HG02885 (cell line): Measurements from ENCODE around the gene TBC1D22A.

Experiments used
- ATAC-seq: cut with Tn5 transposase; IDR thresholded peaks from one replicate; pipeline ENCODE4 v1.9.1; 2021; ENCODE audit warnings: mild to moderate bottlenecking; ENCODE audit not compliant: unreplicated experiment, poor library complexity

The TBC1D22A gene

DNA sequence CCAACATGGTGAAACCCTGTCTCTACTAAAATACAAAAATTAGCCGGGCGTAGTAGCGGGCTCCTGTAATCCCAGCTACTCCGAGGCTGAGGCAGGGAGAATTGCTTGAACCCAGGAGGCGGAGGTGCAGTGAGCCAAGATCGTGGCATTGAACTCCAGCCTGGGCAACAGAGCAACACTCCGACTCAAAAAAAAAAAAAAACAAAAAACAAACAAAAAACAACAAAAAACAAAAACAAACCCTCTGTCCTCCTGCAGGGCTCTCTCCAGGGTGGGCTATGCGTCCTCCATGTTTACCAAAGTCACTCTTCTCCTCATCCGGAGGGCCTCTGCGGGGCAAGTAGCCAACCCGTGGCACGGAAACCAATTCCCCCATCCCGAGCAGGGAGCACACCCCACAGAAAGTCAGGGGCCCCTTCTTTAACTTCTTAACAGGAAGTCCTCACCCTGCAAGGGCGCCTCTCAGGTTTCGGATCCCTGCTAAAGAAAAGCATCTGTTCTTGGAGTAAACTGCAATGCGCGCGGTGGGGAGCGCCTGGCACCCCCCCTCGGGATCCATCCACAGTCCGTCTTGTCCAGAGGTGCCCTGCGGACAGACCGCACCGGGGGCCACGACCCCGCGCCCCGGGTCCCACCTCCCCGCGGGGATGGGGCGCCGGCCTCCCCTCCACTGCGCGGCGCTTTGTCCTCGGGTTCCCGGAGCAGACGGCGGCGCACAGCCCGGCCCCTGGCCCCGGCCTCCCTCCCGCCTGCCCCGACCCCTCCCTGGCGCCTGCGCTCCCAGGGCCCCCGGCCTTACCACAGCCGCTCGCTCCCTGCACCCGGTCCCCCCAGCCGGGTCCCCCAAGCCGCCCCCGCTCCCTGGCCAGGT is 25.1 kb upstream of the TBC1D22A start:
- ATAC-seq = peak; percentile 38

DNA sequence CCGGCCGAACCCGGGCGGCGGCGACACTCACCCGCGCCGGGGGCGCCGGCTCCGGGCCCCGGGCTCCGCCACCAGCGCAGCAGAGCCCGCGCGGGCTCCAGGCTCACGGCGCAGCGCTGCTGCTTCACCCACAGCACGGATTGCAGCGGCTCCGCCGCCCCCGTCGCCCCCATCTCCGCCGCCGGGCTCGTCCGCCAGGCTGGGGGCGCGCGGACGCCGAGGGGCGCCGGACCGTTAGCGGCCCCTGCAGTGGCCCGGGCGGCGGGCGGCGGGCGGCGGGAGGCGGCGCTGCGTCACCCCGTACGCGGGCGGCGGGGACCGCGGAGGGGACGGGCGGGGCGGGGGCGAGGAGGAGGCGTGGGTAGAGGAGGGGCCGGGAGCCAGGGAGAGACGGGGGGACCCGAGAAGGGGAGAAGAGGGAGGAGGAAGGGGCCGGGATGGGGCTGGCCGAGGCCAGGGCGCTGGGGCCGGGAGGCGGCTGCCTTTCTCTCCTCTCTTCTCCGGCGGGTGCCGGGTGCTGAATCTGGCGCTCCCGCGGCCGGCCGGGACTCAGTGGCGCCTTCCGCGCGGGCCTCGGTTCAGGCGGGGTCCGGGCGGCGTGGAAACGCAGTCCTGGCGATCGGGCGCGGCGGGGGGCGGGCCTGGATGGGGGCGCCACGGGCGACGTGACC is 24.3 kb upstream of the TBC1D22A start, which contains the start of gene CERK:
TSS of gene CERK (minus strand) at position 277 of the 671 bp plus-strand sequence. CDS start at position 173, 104 bp downstream.
- ATAC-seq = peak; percentile 57

DNA sequence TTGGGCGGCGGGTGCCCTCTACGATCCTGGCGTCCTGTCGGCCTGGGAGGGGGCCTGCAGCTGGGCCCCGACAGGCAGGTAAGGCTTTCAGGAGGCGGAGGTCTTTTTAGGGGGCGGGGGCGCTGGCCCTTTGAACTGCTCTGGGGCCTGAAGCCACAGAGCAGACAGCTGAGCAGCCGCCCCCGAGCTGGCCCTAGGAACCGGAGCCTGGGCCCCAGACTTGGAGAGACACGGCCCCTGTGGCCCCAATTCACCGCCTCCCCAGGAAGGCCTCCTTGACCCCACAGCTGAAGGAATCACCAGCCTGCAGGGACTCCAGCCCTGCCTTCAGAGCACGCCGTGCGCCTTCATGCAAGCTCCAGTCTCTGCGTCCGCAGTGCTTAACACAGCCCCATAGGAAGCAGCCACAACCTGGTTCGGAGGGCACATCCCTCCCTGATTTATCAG is 23.8 kb upstream of the TBC1D22A start:
- no peak for ATAC-seq

- ATAC-seq = no peak
Observed at GRCh38 chr22:46739094-46739870, 23.2 kb upstream of the TBC1D22A start.

- ATAC-seq = no peak
Observed at GRCh38 chr22:46740910-46741780, 21.3 kb upstream of the TBC1D22A start.

DNA sequence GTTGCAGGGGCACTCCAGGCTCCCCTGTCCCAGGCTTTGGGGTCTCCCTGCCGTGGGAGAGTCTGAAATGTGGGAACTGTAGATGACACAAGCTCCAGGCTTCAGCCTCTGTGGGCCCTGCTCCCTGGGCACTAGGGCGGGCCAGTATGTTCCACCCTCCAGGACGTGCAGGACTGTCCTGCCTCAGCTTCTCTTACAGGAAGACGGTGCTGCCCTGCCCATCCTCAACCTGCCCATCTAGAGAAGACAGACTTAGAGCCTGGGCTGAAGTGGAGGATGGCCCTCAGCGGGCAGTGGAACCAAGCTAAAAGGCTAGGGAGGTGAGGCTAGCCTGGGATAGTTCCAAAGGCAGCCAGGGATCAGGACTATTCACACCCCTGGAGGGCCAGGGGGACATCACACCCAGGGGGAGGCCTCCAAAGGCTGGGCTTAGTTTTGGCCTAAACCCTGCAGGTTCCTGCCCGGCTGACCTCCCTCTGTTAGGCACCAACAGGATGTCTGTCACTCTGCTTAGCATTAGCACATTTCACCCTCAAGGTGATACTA is 20.4 kb upstream of the TBC1D22A start:
- no peak for ATAC-seq

GRCh38 chr22:46742576-46743221 is 19.8 kb upstream of the TBC1D22A start:
- ATAC-seq = no peak

DNA sequence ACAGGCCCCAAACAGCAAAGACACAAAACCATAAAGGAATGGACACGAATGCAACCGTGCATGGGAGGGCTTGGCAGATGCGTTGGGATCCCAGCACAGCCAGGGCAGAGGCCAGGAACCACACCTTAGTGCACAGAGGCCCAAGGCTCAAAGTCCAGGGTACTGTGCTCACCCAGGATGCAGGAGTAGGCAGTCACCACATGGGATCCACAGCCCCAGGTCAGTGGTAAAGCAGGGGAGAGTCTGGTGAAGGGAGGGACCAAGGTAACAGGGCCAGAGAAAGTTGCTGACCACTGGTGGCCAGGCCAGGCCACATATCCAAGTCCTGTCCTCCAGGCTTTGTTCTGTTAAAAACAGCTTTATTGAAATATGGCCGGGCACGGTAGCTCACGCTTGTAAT is 17.9 kb upstream of the TBC1D22A start:
- no peak for ATAC-seq

- ATAC-seq = no peak
Observed at GRCh38 chr22:46746192-46746591, 16.3 kb upstream of the TBC1D22A start.

GRCh38 chr22:46746620-46747019 is 15.8 kb upstream of the TBC1D22A start:
- no peak for ATAC-seq

- ATAC-seq = no peak
Observed at GRCh38 chr22:46747646-46748045, 14.8 kb upstream of the TBC1D22A start.

DNA sequence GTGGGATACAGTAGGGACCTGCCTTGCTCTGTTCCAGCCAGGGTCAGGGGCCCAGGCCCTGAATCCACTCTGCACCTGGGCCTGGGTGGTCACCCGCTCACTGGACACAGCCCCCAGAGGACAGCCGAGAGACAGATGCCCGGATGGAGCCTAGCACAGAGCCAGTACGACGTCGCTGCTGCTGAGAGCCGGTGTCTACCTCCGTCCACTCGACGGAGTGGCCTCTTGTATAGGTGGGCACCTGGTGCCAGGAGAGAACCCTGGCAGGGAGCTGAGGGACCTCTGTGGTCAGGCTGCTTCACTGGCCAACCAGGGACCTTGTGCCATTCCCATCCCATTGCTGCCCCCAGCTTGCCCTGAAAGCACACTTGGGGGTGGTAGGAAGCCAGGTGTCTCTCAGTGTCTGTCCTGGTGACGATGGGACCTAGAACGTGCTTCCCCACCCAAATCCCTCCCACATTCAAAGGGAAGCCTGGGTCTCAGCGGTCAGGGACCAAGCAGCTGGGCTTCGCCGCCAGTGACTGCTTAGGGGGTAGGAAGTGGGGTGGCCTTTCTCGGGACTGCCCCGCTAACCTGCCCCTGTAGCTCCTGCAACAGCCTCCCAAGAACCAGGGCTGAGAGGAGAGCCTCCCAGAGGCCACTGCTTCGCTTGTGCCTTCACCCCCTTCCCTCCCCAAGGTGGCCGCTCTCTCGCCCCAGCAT is 14.1 kb upstream of the TBC1D22A start:
- no peak for ATAC-seq

DNA sequence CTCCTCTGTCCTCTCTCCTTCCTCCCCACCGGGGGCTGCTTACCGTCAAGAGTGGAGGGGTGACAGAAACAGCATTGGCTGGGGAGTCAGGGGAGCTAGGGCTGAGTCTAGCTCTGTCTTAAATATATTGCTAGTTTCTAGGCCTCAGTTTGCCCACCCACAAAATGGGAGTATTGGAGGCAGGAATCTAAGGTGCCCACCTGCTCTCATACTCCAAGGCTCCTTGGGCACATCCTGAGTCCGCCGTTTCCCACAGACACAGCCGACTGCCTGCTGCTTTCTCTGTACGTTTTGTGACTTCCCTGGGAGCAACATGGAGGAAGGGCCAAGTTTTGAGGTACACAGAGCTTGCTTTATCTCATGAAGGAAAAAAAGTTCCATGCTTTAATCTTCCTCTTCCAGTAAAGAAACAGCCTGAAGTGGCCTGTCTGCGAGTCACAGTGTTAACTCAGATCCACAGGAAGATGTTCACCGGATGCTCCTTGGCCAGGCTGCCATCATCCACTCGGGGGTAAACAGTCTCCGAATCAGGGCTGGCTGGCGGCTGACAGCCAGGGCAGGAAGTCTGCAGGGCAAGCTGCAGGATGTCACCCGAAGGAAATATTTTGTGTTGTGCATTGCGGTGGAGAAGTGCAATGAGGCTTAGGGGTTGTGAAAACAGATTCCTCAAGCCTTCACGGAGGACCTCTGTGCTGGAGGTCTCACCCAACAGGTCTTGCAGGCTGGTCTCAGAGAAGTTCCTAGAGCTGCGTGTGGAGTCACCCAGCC is 13.4 kb upstream of the TBC1D22A start:
- no peak for ATAC-seq

DNA sequence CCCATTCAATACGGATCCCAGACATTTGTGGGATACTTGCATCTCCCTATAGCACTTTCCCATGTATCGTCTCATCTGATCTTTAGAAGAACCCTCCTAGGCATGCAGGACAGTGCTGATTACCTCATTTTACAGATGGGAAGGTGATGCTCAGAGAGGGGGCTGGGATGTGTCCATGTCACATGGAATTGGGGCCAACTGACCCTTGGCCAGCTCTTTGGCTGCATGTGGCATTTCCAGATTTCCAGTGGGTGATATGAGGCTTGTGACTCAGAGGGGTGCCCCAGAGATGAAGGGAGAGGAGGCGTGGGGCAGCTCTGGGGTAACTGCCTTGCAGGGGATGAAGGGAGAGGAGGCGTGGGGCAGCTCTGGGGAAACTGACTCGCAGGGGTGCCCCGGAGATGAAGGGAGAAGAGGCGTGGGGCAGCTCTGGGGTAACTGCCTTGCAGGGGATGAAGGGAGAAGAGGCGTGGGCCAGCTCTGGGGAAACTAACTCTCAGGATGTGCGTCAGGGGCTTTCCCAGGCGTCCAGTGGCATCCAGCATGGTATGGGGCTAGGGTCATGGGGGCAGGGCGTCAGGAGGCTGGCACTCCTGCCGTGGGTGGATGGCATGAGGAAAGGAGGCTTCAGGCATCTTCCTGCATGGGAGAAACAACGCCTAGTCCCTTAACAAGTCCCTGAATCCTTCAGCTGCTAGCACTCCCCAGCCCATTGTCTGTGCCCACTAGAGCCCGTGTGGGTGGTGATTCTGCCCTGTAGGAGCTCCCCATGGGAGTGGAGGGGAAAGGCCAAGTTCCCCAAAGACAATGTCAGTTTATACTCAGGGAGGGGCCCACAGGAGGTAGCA is 12.5 kb upstream of the TBC1D22A start:
- ATAC-seq = no peak

DNA sequence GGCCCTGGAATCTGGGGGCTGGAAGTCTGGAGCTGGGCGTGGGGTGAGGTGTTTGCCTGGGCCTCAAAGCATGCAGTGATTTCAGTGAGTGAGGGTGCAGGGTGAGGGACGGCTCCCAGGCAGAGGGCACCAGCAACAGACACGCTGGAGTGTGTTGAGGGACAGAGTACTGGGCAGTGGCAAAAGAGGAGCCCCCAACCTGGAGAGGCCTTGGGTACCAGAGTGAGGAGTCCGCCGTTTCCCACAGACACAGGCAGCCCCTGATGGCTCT is 12.0 kb upstream of the TBC1D22A start:
- ATAC-seq = no peak

DNA sequence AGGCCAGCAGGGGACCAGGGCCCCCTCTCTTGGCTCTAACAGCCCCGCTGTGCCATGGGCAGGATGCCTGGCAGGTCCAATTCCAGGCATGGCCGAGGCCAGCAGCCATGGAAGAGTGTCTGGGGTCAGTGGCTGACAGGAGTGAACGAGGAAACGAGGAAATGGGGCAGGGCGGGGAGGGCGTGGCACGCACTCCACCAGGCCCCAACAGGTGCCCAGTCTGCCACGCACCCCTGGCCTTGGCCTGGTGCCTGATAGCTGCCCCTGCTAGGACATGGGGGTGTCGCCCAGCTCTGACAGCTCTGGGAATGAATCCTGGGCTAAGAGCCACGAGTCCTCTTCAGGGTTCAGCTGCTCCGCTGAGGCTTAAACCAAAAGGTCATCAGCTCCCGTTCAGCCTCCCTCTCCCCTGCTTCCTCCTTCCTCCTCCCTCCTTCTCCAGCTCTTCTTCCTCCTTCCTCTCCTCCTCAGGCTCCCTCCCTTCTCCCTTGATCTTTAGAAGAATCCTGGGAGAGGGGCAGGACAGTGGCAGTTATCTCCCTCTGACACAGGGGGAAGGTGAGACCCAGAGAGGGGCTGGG is 11.5 kb upstream of the TBC1D22A start:
- no peak for ATAC-seq
